Activated B cell treated with CpG ODN at 0.5 μM for 24 hours (primary cell): ENCODE data around the gene AP2A2. TPM values are rescaled to one million over a fixed set of nuclear protein-coding genes. Genes with fewer than 3 reads are reported as not detected.

Experiments
- ATAC-seq: fragments of 200-7000 bp; cut with Tn5 transposase; one replicate; pipeline ENCODE4 v1.10.0; 2021; ENCODE audit warnings: low read depth, mild to moderate bottlenecking, moderate library complexity
- CTCF ChIA-PET: fragments of 350-600 bp; sonication (Branson Sonifier 250); formaldehyde crosslinking; loops from one replicate; lab custom pipeline; 2021; ENCODE audit warnings: antibody characterized with exemption; lab: Charles Lee
- POLR2A ChIA-PET: fragments of 350-600 bp; sonication (Branson Sonifier 250); formaldehyde crosslinking; loops from one replicate; lab custom pipeline; 2021; ENCODE audit warnings: antibody characterized with exemption; lab: Charles Lee
- DNase-seq: peaks from one replicate; pipeline ENCODE4 v3.0.0; 2022
- H3K27ac Mint-ChIP-seq: one replicate; pipeline ENCODE4 v1.8.0; 2020; ENCODE audit warnings: mixed read lengths
- H3K27me3 Mint-ChIP-seq: one replicate; pipeline ENCODE4 v1.8.0; 2021; ENCODE audit warnings: mixed read lengths
- H3K36me3 Mint-ChIP-seq: one replicate; pipeline ENCODE4 v1.8.0; 2021; ENCODE audit warnings: low read depth, mixed read lengths
- H3K4me1 Mint-ChIP-seq: one replicate; pipeline ENCODE4 v1.8.0; 2021; ENCODE audit warnings: mixed read lengths
- H3K4me3 Mint-ChIP-seq: one replicate; pipeline ENCODE4 v1.8.0; 2020; ENCODE audit warnings: mild to moderate bottlenecking, mixed read lengths
- H3K9me3 Mint-ChIP-seq: one replicate; pipeline ENCODE4 v1.8.0; 2020; ENCODE audit warnings: mixed read lengths
- CTCF ChIP-seq: fragments of 200-600 bp; IDR thresholded peaks from one replicate; pipeline ENCODE4 v1.8.0; 2022; ENCODE audit warnings: antibody characterized with exemption, mild to moderate bottlenecking
- intact Hi-C: fragments of 100-400 bp; cut with micrococcal nuclease; formaldehyde crosslinking; loops from one replicate; pipeline ENCODE4 v1.15.1; 2024
- total RNA-seq: library from RNA; stranded (reverse); gene quantifications from 2 replicates; pipeline ENCODE4 v1.2.3, GENCODE V29; 2022

Gene AP2A2
- total RNA-seq, 1 donor from 2014 or later, result 49.6 TPM

GRCh38 chr11:968822-969221, 43.2 kb downstream of the AP2A2 start:
- H3K4me3 Mint-ChIP-seq, result no peak overlapping the region
- H3K4me1 Mint-ChIP-seq, result peaks cover 19% of the 10 kb centered on the region
- H3K27ac Mint-ChIP-seq, result no peak overlapping the region
- no peaks in the 10 kb centered on the region for H3K27me3 Mint-ChIP-seq
- no peak for TF ChIP-seq CTCF
- ATAC-seq (no peak), DNase-seq (no peak)
- no peaks in the 10 kb centered on the region for H3K9me3 Mint-ChIP-seq
- ChIA-PET POLR2A (no interaction called here), CTCF (no interaction called here)
- intact Hi-C loops, result loop anchor here (5.0 kb wide), 1 partner anchor 122 kb away; no protein-coding TSS in a partner anchor
- peaks cover 59% of the 10 kb centered on the region for H3K36me3 Mint-ChIP-seq

GRCh38 chr11:969651-970205, 44.1 kb downstream of the AP2A2 start:
- intact Hi-C loops, result loop anchor here (5.0 kb wide), 1 partner anchor 122 kb away; no protein-coding TSS in a partner anchor
- CTCF ChIA-PET, result no interaction called here
- POLR2A ChIA-PET, result no interaction called here

GRCh38 chr11:970319-970871, 44.7 kb downstream of the AP2A2 start:
- Mint-ChIP-seq H3K27ac (peak overlapping the region; percentile 1), H3K27me3 (no peaks in the 10 kb centered on the region), H3K9me3 (no peaks in the 10 kb centered on the region), H3K4me1 (peaks cover 19% of the 10 kb centered on the region), H3K36me3 (peaks cover 56% of the 10 kb centered on the region), H3K4me3 (no peak overlapping the region)
- ChIA-PET POLR2A (no interaction called here), CTCF (no interaction called here)
- DNase-seq, result no peak
- TF ChIP-seq CTCF, result no peak
- ATAC-seq, result no peak
- intact Hi-C loops, result no loop called here

More at GRCh38 chr11:969651-970205, 44.1 kb downstream of the AP2A2 start:
- DNase-seq (no peak), ATAC-seq (no peak)
- Mint-ChIP-seq H3K36me3 (peaks cover 53% of the 10 kb centered on the region), H3K4me1 (peaks cover 19% of the 10 kb centered on the region), H3K4me3 (no peak overlapping the region), H3K9me3 (no peaks in the 10 kb centered on the region), H3K27ac (no peak overlapping the region), H3K27me3 (no peaks in the 10 kb centered on the region)
- no peak for TF ChIP-seq CTCF

- no peak for TF ChIP-seq CTCF
- H3K36me3 Mint-ChIP-seq, result peaks cover 60% of the 10 kb centered on the region
- no peak overlapping the region for H3K27ac Mint-ChIP-seq
- intact Hi-C loops, result no loop called here
- peaks cover 19% of the 10 kb centered on the region for H3K4me1 Mint-ChIP-seq
- H3K27me3 Mint-ChIP-seq, result no peaks in the 10 kb centered on the region
- H3K9me3 Mint-ChIP-seq, result no peaks in the 10 kb centered on the region
- no peak for ATAC-seq
- no peak overlapping the region for H3K4me3 Mint-ChIP-seq
- ChIA-PET POLR2A (no interaction called here), CTCF (no interaction called here)
- DNase-seq, result no peak
These were observed 45.5 kb downstream of the AP2A2 start for GRCh38 chr11:971092-971690.

- Mint-ChIP-seq H3K9me3 (no peaks in the 10 kb centered on the region), H3K4me1 (peaks cover 18% of the 10 kb centered on the region), H3K4me3 (no peak overlapping the region), H3K36me3 (peaks cover 57% of the 10 kb centered on the region), H3K27ac (no peak overlapping the region), H3K27me3 (no peaks in the 10 kb centered on the region)
- no peak for DNase-seq
- CTCF ChIA-PET, result no interaction called here
- POLR2A ChIA-PET, result no interaction called here
- no peak for TF ChIP-seq CTCF
- ATAC-seq, result no peak
- intact Hi-C loops, result no loop called here
These were observed 46.2 kb downstream of the AP2A2 start for GRCh38 chr11:971731-972365.
